GM03348 (cell line): Measurements from ENCODE around the gene CTAG1B.
"Not testable (repeated sequence)": the region's sequence is repeated elsewhere in the genome, so short reads cannot be mapped to it uniquely, and the experiment has no call there.

Experiments used
- DNase-seq: peaks from one replicate; pipeline ENCODE4 v3.0.0; 2012; ENCODE audit warnings: low spot score

CTAG1B gene

DNA sequence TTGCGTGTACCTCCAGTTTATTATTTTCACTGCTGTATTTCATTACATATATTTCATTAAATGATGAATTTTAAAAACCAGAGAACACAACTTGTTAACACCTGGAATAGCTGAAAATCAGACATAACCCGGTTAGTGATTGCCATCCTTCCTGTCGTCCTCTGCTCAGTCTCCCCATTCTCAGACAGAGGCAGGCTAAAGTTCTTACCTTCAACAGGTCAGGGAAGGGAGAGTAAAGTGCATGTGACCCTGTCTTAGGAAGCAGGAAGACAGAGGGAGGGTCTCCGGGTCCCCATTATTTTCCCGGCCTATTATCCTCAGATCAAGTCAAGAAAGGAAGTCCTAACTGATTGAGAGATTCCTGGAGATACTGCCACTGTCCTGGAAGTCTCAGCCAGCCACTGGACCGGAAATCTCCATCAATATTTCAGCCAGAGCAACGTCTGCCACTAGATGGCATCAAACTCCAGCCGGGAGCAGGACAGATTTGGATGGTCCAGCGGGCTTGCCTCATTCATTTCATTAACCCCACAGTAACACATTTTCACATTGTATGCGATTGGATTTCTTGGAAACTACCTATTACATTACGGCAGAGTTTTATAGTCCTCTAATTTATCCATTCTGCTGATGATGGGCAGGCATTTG lies 1.8 kb upstream of the CTAG1B start:
- not testable (repeated sequence) for DNase-seq

DNA sequence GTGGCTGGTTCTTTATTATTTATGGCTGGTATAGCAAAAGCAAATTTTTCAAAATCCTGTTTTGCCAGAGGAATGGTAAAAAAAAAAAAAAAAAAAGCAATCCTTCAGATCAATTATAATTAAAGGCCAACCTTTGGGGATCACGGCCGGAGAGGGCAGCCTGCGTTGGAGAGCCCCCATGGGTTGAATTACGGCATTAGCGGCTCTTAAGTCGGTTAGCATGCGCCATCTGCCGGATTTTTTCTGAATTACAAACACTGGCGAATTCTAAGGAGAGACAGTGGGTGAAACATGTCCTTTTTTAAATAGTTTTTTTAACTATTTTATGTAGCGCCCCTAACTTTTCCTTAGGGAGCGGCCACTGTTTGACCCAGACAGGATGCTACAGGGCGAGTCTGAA lies 5.5 kb downstream of the CTAG1B start:
- DNase-seq: not testable (repeated sequence)

DNA sequence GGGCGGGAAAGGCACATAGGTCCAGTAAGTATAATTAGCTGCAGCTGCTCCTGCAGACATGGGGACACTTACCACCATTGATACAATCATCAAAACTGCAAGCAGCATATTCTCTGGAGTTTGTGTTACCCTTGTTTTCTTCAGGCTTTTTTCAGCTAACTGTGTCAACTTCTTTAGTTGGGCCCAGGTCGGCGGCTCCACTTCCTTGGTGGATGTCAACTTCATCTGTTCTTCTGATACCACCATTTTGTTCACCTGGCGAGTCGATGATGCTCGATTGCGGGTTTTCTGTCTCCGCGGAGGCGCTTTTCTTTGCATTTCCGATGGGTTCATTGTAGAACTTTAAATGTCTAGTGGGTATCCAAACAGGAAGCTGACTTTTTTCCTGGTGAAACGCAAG lies 7.9 kb downstream of the CTAG1B start:
- not testable (repeated sequence) for DNase-seq

DNA sequence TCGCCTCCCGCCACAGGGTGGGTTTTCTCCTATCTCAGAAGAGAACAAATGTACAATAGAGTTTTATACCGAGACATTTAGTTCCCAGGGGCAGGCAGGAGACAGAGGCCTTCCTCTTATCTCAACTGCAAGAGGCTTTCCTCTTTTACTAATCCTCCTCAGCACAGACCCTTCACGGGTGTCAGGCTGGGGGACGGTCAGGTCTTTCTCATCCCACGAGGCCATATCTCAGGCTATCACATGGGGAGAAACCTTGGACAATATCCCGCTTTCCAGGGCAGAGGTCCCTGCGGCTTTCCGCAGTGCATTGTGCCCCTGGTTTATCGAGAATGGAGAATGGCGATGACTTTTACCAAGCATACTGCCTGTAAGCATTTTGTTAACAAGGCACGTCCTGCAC lies 10.3 kb downstream of the CTAG1B start:
- not testable (repeated sequence) for DNase-seq

DNA sequence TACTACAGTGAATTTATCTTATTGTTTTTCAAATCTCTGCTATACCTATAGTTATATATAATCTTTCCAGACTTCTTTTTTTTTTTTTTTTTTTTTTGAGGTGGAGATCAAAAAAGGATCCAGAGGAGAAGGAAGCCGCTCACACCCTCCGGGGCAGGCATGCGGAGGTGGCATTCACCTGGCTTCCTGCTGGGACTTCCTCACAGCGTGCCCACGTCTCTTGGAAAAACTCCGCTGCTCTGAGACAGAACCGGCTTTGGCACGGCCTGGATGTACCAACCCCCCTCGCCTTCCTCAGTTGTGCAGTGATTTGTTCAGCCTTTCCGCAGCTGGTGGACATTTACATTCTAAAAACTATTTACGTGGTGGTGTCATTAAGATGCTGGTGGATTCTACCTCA lies 11.1 kb downstream of the CTAG1B start:
- DNase-seq: not testable (repeated sequence)

DNA sequence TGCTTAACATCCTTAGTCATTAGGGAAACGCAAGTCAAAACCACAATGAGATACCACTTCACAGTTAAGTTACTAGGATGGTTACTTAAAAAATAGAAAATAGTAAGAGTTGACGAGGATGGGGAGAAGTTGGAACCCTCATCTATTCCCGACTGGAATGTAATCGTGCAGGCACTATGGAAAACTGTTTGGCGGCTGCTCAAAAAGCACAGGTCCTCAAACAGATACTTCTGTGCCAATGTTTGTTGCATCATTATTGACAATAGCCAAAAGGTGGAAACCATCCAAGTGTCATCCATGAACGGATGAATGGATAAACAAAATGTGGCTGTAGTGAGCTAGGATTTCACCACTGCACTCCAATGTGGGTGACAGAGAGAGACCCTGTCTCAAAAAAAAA lies 11.7 kb downstream of the CTAG1B start:
- DNase-seq: no peak

DNA sequence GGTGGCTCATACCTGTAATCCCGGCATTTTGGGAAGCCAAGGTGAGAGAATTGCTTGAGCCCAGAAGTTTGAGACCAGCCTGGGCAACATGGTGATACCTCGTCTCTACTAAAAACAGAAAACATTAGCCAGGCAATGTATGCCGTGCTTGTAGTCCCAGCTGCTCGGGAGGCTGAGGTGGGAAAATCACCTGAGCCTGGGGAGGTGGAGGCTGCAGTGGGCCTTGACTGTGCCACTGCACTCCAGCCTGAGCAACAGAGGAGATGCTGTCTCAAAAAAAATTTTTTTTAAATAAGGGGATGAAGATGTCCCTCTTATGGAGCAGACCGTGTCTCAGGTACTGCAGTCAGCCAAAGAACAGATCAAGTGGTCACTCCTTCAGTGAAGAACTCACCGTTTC lies 13.5 kb downstream of the CTAG1B start:
- no peak for DNase-seq

DNA sequence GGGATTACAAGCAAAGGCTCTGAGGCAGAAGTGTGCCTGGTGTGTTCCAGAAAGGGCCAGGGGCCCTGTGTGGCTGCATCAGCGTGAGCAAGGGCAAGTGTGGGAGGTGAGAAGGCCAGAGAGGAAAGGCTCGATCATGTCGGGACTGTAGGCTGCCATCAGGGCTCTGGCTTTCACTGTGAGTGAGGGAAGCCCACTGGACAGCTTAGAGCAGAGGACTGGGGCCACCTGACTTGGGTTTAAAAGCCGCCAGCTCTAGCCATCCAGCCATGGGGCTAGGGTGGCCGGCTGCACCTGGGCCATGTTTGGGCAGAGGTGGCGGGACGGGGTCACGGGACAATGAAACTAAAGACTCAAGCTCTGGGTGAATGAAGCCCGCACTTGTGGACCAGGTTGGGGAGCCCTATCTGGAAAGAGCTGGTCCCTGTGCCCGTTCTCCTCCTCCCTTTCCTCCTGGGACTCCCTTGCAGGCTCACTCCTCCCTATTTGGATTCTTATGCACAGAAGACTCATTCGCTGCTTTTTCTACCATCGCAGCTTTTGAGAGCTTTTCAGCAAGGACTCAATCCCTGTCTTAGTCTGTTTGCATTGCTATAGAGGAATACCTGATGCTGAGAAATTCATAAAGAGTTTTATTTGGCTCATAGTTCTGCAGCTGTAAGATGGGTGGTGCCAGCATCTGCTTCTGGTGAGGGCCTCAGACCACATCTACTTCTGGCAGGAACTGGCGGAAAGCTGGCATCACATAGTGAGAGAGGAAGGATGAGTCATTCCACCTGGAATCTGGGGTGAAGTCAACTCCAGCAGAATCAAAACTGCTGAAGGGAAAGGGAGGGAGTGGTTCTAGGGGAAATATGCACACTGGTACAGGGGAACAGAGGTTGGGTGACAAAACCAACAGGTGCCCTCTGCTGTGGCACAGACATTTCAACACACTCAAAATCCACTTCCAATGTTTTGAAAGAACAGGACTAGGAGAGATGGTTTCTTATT lies 15.3 kb downstream of the CTAG1B start:
- peak; percentile 50 for DNase-seq

DNA sequence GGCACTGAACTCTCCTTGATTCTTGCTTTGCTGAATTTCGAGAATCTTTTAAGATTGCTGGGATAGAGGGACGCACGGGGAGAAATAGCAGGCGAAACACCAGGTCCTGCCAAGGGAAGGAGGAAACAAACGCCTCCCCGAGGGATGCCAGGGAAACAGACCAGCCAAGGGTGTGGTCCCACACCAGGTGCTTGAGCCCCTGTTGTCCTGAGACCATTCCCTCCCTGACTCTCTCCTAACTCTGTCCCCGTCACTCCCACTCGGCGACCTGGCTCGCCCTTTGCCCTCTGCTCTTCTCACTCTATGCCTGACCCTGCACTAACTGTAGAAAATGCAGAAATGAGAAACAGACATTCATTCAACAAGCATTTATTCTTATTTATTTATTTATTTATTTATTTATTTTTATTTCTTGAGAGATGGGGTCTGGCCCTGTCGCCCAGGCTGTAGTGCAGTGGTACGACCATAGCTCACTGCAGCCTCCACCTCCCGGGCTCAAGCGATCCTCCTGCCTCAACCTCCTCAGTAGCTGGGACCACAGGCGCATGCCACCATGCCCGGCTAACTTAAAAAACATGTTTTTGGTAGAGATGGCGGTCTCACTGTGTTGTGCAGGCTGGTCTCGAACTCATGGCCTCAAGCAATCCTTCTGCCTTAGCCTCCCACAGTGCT lies 16.2 kb downstream of the CTAG1B start:
- no peak for DNase-seq

DNA sequence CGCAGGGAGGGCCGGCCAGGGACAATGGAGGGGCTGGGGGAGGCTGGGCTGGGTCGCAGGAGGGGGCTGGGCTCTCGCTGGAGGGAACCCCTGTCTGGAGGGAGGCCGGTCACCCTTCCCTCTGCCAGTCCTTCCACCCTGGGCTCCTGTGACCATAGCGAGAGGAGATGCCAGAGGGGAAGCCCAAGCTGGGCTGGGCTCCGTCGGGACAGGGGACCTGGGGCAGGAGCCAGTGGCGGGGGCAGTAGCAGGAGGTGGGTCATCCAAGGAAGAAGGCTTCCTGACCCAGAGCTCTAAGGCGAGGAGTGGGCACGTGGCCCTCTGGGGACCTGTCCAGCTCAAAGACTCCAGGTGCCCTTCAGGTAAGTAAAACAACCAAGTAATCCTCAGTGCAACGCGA lies 16.9 kb downstream of the CTAG1B start:
- DNase-seq: no peak

DNA sequence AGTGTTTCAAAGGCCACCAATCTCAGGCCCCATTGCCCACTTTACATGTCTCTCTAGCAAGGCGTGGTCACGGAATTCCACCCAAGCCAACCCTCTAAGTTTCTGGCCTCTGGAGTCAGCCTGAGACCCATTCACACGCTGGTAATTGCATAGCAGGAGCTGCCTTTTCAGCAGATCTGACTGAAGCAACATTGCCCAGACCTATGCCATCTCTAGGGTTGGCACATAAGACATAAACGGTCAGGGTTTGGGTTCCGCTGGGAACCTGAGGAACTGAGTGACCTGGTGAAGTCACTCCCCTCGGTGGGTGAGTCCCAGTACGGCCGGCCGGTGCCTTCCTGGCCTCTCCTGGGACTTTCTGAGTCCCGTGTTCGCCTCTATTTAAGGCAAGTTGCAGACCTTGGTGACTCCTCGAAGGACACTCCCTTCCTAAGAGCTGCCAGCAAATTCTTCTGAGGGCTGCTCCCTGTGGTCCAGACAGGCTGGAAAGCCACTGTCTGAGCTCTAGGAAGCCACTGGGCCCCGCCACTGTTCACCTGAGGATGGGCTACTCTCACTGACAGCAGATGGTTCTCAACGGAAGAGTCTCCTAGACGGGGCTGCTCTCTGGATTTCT lies 18.2 kb downstream of the CTAG1B start:
- peak; percentile 22 for DNase-seq

DNA sequence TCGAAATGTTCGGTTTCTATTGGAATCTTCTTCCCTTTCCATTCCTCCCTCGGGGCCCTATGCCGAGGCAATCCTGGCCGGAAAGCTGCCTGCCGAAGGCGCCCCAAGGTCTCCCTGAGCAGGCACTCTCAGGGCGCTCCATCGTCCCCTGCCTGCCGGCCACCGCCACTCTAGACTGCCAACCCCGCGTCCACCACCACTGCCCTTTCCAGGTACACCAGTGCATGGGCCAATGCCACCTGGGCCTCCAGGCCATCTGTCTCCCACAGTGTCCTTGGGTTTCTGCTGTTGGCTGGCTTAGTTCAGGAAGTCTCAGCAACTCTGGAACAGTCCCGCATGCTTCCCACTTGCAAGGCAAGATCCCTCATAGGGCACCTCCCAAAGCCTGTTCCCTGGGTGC lies 19.6 kb downstream of the CTAG1B start:
- no peak for DNase-seq

DNA sequence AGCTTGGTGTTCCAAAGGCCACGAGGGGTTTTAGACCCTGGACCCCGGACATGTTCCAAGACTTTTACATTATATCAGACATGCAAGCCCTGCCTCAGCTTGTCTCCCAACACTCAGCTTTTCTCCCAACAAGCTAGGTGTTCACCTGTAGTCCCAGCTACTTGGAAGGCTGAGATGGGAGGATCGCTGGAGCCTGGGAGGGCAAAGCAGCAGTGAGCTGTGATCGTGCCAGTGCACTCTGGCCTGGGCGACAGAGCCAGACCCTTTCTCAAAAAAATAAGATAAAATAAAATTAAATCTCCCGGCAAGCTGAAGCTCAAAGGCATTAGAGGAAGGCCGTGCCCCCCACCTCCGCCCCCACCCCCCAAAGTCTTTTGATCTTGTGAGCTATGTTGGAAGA lies 20.4 kb downstream of the CTAG1B start:
- no peak for DNase-seq

DNA sequence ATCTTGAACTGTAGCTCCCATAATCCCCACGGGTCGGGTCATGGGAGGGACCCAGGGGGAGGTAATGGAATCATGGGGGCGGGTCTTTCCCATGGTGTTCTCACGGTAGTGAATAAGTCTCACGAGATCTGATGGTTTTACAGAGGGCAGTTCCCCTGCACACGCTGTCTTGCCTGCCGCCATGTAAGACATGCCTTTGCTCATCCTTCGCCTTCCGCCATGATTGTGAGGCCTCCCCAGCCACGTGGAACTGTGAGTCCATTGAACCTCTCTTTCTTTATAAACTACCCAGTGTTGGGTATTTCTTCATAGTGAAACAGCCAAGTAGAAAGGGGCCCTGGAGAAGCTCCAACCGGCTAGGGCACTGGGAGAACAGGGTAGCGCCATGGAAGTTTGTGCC lies 21.9 kb downstream of the CTAG1B start:
- DNase-seq: no peak

DNA sequence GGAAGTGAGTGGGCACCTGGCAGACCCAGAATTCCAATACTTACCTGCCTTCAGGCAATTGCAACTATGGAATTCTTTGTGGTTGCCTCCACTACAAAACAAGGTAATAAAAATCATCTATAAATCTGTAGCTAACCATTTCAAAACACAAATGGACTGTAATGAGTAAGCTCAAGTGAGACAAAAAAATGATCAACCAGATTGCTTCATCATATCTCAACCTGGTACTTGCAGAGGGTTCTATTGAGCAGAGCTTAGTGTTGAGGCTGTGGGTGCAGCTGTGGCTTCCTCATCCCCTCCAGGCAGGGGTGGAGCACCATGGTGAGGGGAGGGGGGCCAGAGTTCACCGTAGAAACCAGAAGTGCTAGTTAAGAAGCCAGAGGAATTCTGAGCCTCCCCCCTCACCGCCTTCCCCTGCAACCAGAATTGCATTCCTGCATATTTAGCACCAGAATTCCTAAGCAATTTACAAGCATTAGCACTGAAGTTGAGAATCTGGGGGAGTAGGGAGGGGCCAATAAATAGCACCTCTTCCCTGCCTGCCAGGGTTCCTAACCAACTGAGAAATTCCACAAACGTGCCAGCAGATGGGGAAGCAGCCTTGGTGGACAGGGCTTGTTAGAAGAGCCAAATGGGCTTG lies 22.7 kb downstream of the CTAG1B start:
- DNase-seq: peak; percentile 78

DNA sequence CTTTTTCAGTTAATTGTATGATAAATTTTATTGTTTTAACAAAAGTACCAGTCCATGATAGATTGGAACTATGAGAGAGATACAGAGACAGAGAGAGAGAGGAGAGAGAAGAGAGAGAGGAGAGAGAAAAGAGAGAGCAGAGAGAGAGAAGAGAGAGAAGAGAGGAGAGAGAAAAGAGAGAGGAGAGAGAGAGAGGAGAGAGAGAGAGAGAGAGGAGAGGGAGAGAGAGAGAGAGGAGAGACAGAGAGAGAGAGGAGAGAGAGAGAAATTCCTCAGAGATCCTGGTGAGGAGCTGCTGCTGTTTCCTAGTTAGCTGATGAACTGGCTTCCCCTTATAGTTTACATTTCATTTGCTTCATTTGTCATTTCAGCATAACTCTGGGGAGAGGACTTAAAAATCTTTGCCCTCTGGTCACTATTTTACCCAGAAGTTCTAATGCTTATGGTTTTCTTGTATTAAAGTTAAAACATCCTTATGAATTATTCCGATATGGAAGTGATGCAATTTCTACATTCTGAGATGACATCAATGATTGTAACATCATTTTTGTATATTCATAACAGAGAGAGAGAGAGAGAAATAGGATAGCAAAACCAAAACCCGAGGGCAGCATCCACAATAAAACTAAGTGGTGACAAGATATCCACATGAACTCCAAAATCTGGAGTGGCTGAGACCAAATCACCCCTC lies 23.4 kb downstream of the CTAG1B start:
- peak; percentile 9 for DNase-seq

DNA sequence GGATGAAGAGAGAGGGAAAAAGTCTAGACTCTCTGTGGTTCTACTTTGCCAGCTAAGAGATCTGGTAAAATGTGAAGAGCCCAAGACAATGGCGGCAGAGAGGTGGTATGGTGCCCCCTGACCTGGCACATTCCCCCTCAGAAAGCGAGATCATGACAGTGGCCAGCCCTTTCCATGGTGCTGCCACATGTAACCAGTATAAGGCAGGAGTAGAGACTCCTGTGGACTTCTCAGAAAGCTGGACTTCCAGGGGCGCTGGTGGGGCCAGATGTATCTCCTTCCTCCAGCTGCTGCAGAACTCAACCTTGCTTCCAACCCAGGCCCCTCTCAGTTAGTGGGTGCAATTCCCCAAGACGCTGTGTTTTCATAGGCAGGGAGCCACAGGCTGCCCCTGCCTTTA lies 24.6 kb downstream of the CTAG1B start:
- no peak for DNase-seq

DNA sequence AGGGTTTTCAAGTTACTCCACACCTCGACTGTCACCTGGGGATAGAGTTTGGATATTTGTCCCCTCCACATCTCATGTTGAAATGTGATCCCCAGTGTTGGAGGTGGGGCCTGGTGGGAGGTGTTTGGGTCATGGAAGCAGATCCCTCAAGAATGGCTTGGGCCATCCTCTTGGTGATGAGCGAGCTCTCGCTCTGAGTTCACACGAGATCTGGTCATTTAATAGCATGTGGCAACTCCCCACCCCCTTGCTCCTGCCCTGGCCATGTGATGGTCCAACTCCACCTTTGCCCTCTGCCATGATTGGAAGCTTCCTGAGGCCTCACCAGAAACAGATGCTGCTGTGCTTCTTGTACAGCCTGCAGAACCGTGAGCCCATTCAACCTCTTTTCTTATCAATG lies 25.9 kb downstream of the CTAG1B start:
- DNase-seq: no peak

DNA sequence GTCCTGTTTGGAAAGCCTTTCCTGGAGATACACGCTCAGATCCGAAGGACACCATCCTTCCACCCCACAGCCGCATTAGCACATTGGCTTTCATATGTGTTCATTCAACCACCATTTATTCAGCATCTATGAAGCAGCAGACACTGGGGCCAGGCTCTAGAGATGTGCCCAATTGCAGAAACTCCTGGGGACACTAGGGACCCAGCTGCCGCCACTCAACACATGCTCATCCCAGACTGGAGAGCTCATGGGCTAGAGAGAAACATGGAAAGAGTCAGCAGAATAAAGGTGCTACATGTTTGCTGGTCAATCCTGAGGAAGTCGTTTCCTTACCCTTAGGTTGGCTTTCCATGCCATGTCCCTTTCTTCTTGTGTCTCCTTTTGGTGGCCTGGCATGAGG lies 26.6 kb downstream of the CTAG1B start:
- no peak for DNase-seq

DNA sequence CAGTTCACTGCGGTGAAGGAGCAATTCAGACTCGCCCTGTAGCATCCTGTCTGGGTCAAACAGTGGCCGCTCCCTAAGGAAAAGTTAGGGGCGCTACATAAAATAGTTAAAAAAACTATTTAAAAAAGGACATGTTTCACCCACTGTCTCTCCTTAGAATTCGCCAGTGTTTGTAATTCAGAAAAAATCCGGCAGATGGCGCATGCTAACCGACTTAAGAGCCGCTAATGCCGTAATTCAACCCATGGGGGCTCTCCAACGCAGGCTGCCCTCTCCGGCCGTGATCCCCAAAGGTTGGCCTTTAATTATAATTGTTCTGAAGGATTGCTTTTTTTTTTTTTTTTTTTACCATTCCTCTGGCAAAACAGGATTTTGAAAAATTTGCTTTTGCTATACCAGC lies 28.7 kb downstream of the CTAG1B start:
- DNase-seq: not testable (repeated sequence)

DNA sequence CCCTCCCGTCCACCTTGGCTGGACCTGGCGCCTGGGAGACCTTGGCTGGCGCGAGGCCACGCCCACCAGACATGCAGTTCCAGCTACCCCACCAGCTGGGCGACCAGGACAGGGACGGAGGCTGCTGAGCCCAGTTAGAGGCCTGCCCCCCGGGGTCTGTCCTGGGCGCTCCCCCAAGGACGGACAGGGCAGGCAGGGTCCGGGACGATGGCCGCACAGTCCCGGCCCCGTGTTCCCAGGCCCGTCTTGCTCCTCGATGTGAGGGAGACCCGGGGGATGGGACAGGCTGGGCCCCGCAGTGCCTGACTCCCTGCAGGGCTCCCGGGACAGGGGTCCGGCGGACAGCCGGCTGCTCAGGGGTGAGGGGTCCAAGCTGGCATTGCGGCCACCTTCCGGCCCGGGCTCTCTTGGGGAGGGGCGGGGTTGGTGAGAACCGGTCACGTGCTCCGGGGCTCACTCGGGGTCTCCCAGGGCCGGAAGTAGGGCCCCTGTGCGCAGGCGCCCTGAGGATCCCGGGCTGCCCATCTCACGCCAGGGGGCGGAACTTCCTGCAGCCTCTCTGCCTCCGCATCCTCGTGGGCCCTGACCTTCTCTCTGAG lies 34.4 kb downstream of the CTAG1B start, which contains the start of gene CTAG1A:
Gene CTAG1A, plus strand, starts transcription at position 549 of the 599 bp plus-strand sequence. CDS start 74 bp downstream, outside the sequence.
- DNase-seq: not testable (repeated sequence)
